NCI-H1930 (cell line): ENCODE results near the gene AKNAD1.

ENCODE experiments used
- DNase-seq, 2 experiments: peaks; one replicate each; lab custom pipeline; 2025; lab: John Stamatoyannopoulos, UW

The AKNAD1 gene

DNA sequence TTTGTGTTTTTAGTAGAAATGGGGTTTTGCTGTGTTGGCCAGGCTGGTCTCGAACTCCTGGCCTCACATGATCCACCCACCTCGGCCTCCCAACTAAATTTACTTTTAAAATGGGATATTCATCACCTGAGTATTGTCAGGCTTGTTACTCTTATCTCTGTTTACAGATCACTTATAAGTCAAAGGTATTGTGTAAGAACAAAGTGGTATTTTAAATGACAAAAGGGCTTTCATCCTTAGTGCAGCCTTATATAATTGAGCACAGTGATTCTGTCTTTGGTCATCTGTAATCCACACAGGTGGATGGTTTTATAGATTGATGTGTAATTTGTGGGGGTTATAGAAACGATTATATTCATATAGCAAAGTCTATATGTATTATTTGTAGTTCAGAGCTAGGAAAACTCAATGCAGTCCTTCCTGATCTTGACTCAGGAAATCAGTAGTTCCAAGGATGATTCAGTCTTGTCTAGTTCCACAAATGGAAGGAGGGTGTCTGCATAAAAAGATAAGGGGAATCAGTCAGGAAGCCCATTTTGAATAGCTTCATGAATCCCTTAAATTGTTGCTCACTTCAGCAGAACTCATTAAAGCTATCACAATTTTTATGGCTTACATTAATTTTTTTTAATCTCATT lies 75.8 kb downstream of the AKNAD1 start:
- DNase-seq, result no peak

DNA sequence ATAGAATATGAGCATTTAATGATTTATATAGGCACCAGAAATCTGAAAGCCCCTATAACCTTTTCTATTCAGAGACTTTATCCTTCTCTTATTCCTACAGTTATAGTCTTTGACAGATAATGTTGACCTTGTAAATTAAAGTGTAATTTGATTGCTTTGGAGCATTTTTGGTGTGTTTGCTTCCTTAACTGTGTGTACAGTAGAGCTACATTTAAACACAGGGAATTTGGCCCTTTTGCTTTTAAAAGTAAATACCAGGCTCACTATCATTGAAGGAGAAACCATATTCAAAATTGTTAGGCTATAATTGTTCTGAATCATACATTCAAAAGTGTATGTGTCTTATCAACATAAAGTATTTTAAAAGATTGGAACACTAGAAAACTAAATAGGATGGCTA lies 77.4 kb downstream of the AKNAD1 start:
- peak in 1 of 2 experiments; percentile 30 for DNase-seq

DNA sequence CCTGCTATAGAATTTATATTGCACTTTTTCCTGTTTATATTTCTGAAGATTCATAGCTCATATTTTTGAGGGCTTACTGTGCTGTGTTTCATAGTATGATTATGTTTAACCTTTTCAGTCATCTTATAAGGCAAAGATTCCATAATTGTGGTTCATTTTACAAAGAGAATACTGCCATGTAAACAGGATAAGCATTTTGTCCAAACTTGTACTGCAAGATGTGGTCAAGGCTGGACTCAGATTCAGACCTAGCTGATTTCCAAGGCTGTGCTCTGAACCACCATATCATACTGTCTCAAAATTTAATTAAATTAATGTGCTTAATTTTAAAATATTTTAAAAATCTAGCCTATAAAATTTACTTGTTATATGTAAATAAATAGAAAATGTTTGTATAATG lies 79.1 kb downstream of the AKNAD1 start:
- no peak for DNase-seq

DNA sequence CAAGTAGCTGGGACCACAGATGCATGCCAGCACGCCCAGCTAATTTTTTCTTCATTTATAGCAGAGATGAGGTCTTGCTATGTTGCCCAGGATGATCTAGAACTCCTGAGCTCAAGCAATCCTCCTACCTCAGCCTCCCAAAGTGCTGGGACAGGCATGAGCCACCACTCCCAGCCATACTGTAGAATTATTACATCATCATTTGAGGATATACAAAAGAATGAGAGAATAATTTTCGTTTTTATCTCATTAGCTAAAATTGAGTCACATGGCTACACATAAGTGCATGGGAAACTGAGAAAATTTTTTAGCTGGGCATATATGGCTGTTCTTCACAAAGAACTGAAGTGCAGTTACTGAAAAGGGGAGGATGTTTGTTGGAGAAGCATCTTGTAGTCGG lies 89.2 kb downstream of the AKNAD1 start:
- no peak for DNase-seq

DNA sequence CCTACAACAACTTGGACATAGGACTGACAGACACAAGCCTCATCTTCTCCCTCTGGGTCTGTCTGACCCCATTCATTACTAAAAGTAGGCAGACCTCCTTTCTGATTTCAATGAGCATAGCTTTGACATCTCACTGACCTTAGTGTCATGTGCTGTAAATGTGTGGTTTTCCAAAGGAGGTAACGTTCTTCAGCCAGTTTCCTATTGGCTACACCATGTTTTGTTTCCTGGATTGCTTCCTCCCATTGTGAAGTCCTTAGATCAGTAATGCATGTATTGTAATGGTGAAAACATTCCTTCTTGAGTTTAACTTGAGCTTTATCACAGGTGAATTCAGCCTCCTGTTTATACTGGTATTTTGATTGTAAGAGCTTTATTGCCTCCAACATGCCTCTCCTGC lies 89.8 kb downstream of the AKNAD1 start:
- no peak for DNase-seq
